ENCODE results near the gene CHST9. TPM values are rescaled to one million over a fixed set of nuclear protein-coding genes. Genes with fewer than 3 reads are reported as not detected.
"Not testable (repeated sequence)": the region's sequence is repeated elsewhere in the genome, so short reads cannot be mapped to it uniquely, and the experiment has no call there.

CHST9 gene
- total and polyA plus RNA-seq, 12 donors = 0.22 to 11.8 (median 4.0) TPM

- H3K9me3 ChIP-seq = peaks cover 0 to 10% (median 0%) of the 10 kb centered on the region in 11 donors
- 76 to 78% methylated on average over 2 of the region's 2 CpGs for WGBS, 2 donors
- DNase-seq (no peak), ATAC-seq (no peak)
- no peak overlapping the region for H3K27ac ChIP-seq
- H3K36me3 ChIP-seq = no peaks in the 10 kb centered on the region
- H3K4me1 ChIP-seq = no peaks in the 10 kb centered on the region
- H3K27me3 ChIP-seq = no peaks in the 10 kb centered on the region
- intact Hi-C loops (cut with DNase I) = no loop called here
- no peak overlapping the region for H3K4me3 ChIP-seq
- TF ChIP-seq, protein P1, sequence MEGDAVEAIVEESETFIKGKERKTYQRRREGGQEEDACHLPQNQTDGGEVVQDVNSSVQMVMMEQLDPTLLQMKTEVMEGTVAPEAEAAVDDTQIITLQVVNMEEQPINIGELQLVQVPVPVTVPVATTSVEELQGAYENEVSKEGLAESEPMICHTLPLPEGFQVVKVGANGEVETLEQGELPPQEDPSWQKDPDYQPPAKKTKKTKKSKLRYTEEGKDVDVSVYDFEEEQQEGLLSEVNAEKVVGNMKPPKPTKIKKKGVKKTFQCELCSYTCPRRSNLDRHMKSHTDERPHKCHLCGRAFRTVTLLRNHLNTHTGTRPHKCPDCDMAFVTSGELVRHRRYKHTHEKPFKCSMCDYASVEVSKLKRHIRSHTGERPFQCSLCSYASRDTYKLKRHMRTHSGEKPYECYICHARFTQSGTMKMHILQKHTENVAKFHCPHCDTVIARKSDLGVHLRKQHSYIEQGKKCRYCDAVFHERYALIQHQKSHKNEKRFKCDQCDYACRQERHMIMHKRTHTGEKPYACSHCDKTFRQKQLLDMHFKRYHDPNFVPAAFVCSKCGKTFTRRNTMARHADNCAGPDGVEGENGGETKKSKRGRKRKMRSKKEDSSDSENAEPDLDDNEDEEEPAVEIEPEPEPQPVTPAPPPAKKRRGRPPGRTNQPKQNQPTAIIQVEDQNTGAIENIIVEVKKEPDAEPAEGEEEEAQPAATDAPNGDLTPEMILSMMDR (IDR thresholded peaks at IDR 0.05) = no peak
These were observed 76.3 kb downstream of the CHST9 start for GRCh38 chr18:27108842-27109241.

GRCh38 chr18:27104743-27105142 is 80.4 kb downstream of the CHST9 start:
- ATAC-seq = no peak

GRCh38 chr18:27094621-27095020 is 90.5 kb downstream of the CHST9 start:
- Histone ChIP-seq H3K9me3 (peaks cover 0 to 25% (median 0%) of the 10 kb centered on the region in 11 donors), H3K27me3 (peaks cover 0 to 5% (median 0%) of the 10 kb centered on the region in 7 donors), H3K4me3 (no peak overlapping the region), H3K4me1 (no peaks in the 10 kb centered on the region), H3K36me3 (no peaks in the 10 kb centered on the region), H3K27ac (no peak overlapping the region)
- no peak for ATAC-seq
- TF ChIP-seq, protein P1 (IDR thresholded peaks at IDR 0.05) = no peak
- no peak for DNase-seq
- 88 to 89% methylated on average over 1 of the region's 1 CpG for WGBS, 2 donors
- intact Hi-C loops (cut with DNase I) = no loop called here

More at GRCh38 chr18:27104743-27105142, 80.4 kb downstream of the CHST9 start:
- no peaks in the 10 kb centered on the region for H3K9me3 ChIP-seq
- H3K4me3 ChIP-seq = no peak overlapping the region
- intact Hi-C loops (cut with DNase I) = no loop called here
- H3K27ac ChIP-seq = no peak overlapping the region
- 74 to 76% methylated on average over 3 of the region's 3 CpGs for WGBS, 2 donors
- no peaks in the 10 kb centered on the region for H3K4me1 ChIP-seq
- H3K36me3 ChIP-seq = no peaks in the 10 kb centered on the region
- no peaks in the 10 kb centered on the region for H3K27me3 ChIP-seq
- TF ChIP-seq, protein P1 (IDR thresholded peaks at IDR 0.05) = no peak
- no peak for DNase-seq

- H3K4me1 ChIP-seq; ATAC-seq; H3K4me3 ChIP-seq; H3K36me3 ChIP-seq; H3K27me3 ChIP-seq; H3K27ac ChIP-seq; intact Hi-C loops (cut with DNase I); DNase-seq: not testable (repeated sequence)
- peaks cover 0 to 13% (median 0%) of the 10 kb centered on the region in 11 donors for H3K9me3 ChIP-seq
- WGBS, 2 donors = 75 to 84% methylated on average over 9 of the region's 9 CpGs
These were observed 91.8 kb downstream of the CHST9 start for GRCh38 chr18:27093290-27093689.

- Histone ChIP-seq H3K36me3 (no peaks in the 10 kb centered on the region), H3K4me3 (no peak overlapping the region), H3K27ac (no peak overlapping the region), H3K4me1 (no peaks in the 10 kb centered on the region), H3K9me3 (no peaks in the 10 kb centered on the region), H3K27me3 (no peaks in the 10 kb centered on the region)
- intact Hi-C loops (cut with DNase I) = no loop called here
- DNase-seq = no peak
- TF ChIP-seq, protein P1 (IDR thresholded peaks at IDR 0.05) = no peak
- ATAC-seq = no peak
- WGBS, 2 donors = 69 to 75% methylated on average over 1 of the region's 1 CpG
These were observed 103.4 kb downstream of the CHST9 start for GRCh38 chr18:27081701-27082100.
